ENCODE results near the gene RPL19.
A peak's percentile ranks its signal among the peaks of the same experiment; 100 is the strongest.

Gene RPL19

GRCh38 chr17:39171933-39172332 lies 28.1 kb upstream of the RPL19 start:
- H3K4me3 ChIP-seq (ENCODE audit: low read depth, low read length) = no peak overlapping the region
- TF ChIP-seq CTCF (IDR thresholded peaks at IDR 0.05; ENCODE audit: low read depth, low read length, missing control alignments) = no peak
- in situ Hi-C loops (cut with HindIII; ENCODE audit: low sequenced_read_pairs) = no loop called here
- no peak for DNase-seq (ENCODE audit: low read depth)

- in situ Hi-C loops (cut with HindIII; ENCODE audit: low sequenced_read_pairs) = no loop called here
- no peak overlapping the region for H3K4me3 ChIP-seq (ENCODE audit: low read depth, low read length)
- DNase-seq (ENCODE audit: low read depth) = no peak
- no peak for TF ChIP-seq CTCF (IDR thresholded peaks at IDR 0.05; ENCODE audit: low read depth, low read length, missing control alignments)
Observed at GRCh38 chr17:39173080-39173479, 27.0 kb upstream of the RPL19 start.

GRCh38 chr17:39173526-39174274 lies 26.4 kb upstream of the RPL19 start:
- no peak overlapping the region for H3K4me3 ChIP-seq (ENCODE audit: low read depth, low read length)
- in situ Hi-C loops (cut with HindIII; ENCODE audit: low sequenced_read_pairs) = no loop called here
- TF ChIP-seq CTCF (IDR thresholded peaks at IDR 0.05; ENCODE audit: low read depth, low read length, missing control alignments) = no peak
- no peak for DNase-seq (ENCODE audit: low read depth)

GRCh38 chr17:39174920-39175694 lies 25.0 kb upstream of the RPL19 start:
- DNase-seq (ENCODE audit: low read depth) = peak; percentile 41
- no peak overlapping the region for H3K4me3 ChIP-seq (ENCODE audit: low read depth, low read length)
- peak; percentile 81 for TF ChIP-seq CTCF (IDR thresholded peaks at IDR 0.05; ENCODE audit: low read depth, low read length, missing control alignments)
- in situ Hi-C loops (cut with HindIII; ENCODE audit: low sequenced_read_pairs) = no loop called here

- in situ Hi-C loops (cut with HindIII; ENCODE audit: low sequenced_read_pairs) = no loop called here
- no peak for TF ChIP-seq CTCF (IDR thresholded peaks at IDR 0.05; ENCODE audit: low read depth, low read length, missing control alignments)
- DNase-seq (ENCODE audit: low read depth) = no peak
- no peak overlapping the region for H3K4me3 ChIP-seq (ENCODE audit: low read depth, low read length)
Observed at GRCh38 chr17:39175695-39176093, 24.4 kb upstream of the RPL19 start.

- TF ChIP-seq CTCF (IDR thresholded peaks at IDR 0.05; ENCODE audit: low read depth, low read length, missing control alignments) = no peak
- in situ Hi-C loops (cut with HindIII; ENCODE audit: low sequenced_read_pairs) = no loop called here
- DNase-seq (ENCODE audit: low read depth) = no peak
- H3K4me3 ChIP-seq (ENCODE audit: low read depth, low read length) = no peak overlapping the region
Observed at GRCh38 chr17:39177256-39177655, 22.8 kb upstream of the RPL19 start.

Measured in astrocyte of the cerebellum (primary cell).